ENCODE data around the gene IL2RA. TPM values are rescaled to one million over a fixed set of nuclear protein-coding genes. Genes with fewer than 3 reads are reported as not detected.
"Not testable (repeated sequence)": the region's sequence is repeated elsewhere in the genome, so short reads cannot be mapped to it uniquely, and the experiment has no call there.

Gene IL2RA
- total and polyA plus RNA-seq, 2 donors (not counting 3 experiments of a cell fraction or from before 2014, with no cell fraction given) = not detected

- H3K27me3 ChIP-seq (ENCODE audit: control insufficient read depth in 2 of 2, insufficient read depth in 2 of 2, low read length in 2 of 2) = peaks cover 0 to 2% of the 10 kb centered on the region in 2 experiments
- no peaks in the 10 kb centered on the region for H3K79me2 ChIP-seq (ENCODE audit: control insufficient read depth, insufficient read depth, low read length)
- H3K4me2 ChIP-seq (ENCODE audit: insufficient read depth, low read length) = no peak overlapping the region
- no peak overlapping the region for H3K4me3 ChIP-seq (replicated peaks in 1 of 3; ENCODE audit: insufficient read depth in 1 of 3, low read depth in 1 of 3, low read length in 3 of 3)
- BruUV-seq (replicated peaks) = no TSS peak
- POLR2A ChIA-PET = no interaction called here
- H3K9me3 ChIP-seq (replicated peaks; ENCODE audit: control insufficient read depth, insufficient read depth, low read length) = no peaks in the 10 kb centered on the region
- DNase-seq (ENCODE audit: low read depth, low spot score) = no peak
- CTCF ChIA-PET = no interaction called here
- intact Hi-C loops (cut with micrococcal nuclease) (no loop called here), dilution Hi-C loops (cut with MboI; ENCODE audit: extremely low pct_ligation_motif_present, low sequenced_read_pairs) (no loop called here)
- H3K9me1 ChIP-seq (replicated peaks; ENCODE audit: control insufficient read depth, extremely low read depth, insufficient read depth, low read length) = no peaks in the 10 kb centered on the region
- TF ChIP-seq JUN (IDR thresholded peaks at IDR 0.05; ENCODE audit: borderline replicate concordance, insufficient read depth, insufficient read length, low read depth) (no peak), MYC (IDR thresholded peaks at IDR 0.05; ENCODE audit: low read depth, low read length) (no peak), POLR2A (IDR thresholded peaks at IDR 0.05; ENCODE audit: low read depth, low read length) (no peak), CTCF (IDR thresholded peaks at IDR 0.05; ENCODE audit: extremely low read depth in 1 of 2, insufficient read depth in 1 of 2, low read depth in 1 of 2, low read length in 2 of 2) (no peak), EZH2 (IDR thresholded peaks at IDR 0.05; ENCODE audit: borderline replicate concordance, low read depth, low read length, severe bottlenecking) (no peak), FOS (IDR thresholded peaks at IDR 0.05; ENCODE audit: borderline replicate concordance, insufficient read depth, low read length) (no peak), POLR2AphosphoS5 (IDR thresholded peaks at IDR 0.05; ENCODE audit: insufficient read depth, low read depth, low read length) (no peak), GATA2 (IDR thresholded peaks at IDR 0.05; ENCODE audit: insufficient read depth, insufficient read length, low read depth, low read length) (no peak), MAX (IDR thresholded peaks at IDR 0.05; ENCODE audit: insufficient read depth, insufficient read length) (no peak)
- FAIRE-seq = no peak
- H3K9ac ChIP-seq (replicated peaks; ENCODE audit: extremely low read depth, insufficient read depth, low read length) = no peak overlapping the region
- no peaks in the 10 kb centered on the region for H3K4me1 ChIP-seq (ENCODE audit: control insufficient read depth, extremely low read depth, insufficient read depth, low read length)
- H3K36me3 ChIP-seq (ENCODE audit: control insufficient read depth in 2 of 2, extremely low read depth in 1 of 2, insufficient read depth in 2 of 2, low read length in 2 of 2) = no peaks in the 10 kb centered on the region
- H4K20me1 ChIP-seq (replicated peaks; ENCODE audit: control insufficient read depth, extremely low read depth, insufficient read depth, low read length) = no peaks in the 10 kb centered on the region
- no peak overlapping the region for H2AFZ ChIP-seq (ENCODE audit: low read depth, low read length)
- H3K27ac ChIP-seq (ENCODE audit: insufficient read depth, low read depth, low read length) = no peak overlapping the region
These were observed 3.2 kb upstream of the IL2RA start for GRCh38 chr10:6065406-6065805.

GRCh38 chr10:6064726-6065125, 2.6 kb upstream of the IL2RA start:
- H2AFZ ChIP-seq (ENCODE audit: low read depth, low read length); H3K4me3 ChIP-seq (replicated peaks in 1 of 3; ENCODE audit: insufficient read depth in 1 of 3, low read depth in 1 of 3, low read length in 3 of 3); dilution Hi-C loops (cut with MboI; ENCODE audit: extremely low pct_ligation_motif_present, low sequenced_read_pairs); H3K27me3 ChIP-seq (ENCODE audit: control insufficient read depth in 2 of 2, insufficient read depth in 2 of 2, low read length in 2 of 2); H3K9ac ChIP-seq (replicated peaks; ENCODE audit: extremely low read depth, insufficient read depth, low read length); DNase-seq (ENCODE audit: low read depth, low spot score); H3K79me2 ChIP-seq (ENCODE audit: control insufficient read depth, insufficient read depth, low read length); H4K20me1 ChIP-seq (replicated peaks; ENCODE audit: control insufficient read depth, extremely low read depth, insufficient read depth, low read length); H3K4me2 ChIP-seq (ENCODE audit: insufficient read depth, low read length); POLR2A ChIA-PET; H3K9me3 ChIP-seq (replicated peaks; ENCODE audit: control insufficient read depth, insufficient read depth, low read length); CTCF ChIA-PET; H3K27ac ChIP-seq (ENCODE audit: insufficient read depth, low read depth, low read length); FAIRE-seq; BruUV-seq (replicated peaks); H3K36me3 ChIP-seq (ENCODE audit: control insufficient read depth in 2 of 2, extremely low read depth in 1 of 2, insufficient read depth in 2 of 2, low read length in 2 of 2); intact Hi-C loops (cut with micrococcal nuclease); H3K4me1 ChIP-seq (ENCODE audit: control insufficient read depth, extremely low read depth, insufficient read depth, low read length); H3K9me1 ChIP-seq (replicated peaks; ENCODE audit: control insufficient read depth, extremely low read depth, insufficient read depth, low read length): not testable (repeated sequence)

All from endothelial cell of umbilical vein (primary cell).